Smooth muscle cell (in vitro differentiated cells): ENCODE measurements around the gene UBAC1. TPM values are rescaled to one million over a fixed set of nuclear protein-coding genes. Genes with fewer than 3 reads are reported as not detected.

Experiments
- DNase-seq: peaks from one replicate; lab custom pipeline; 2025; ENCODE audit not compliant: unreplicated experiment; lab: John Stamatoyannopoulos, UW
- H2AFZ ChIP-seq: fragments of 200-600 bp; sonication (generic); 2 replicates; pipeline ENCODE4 v1.6.0; 2016; ENCODE audit warnings: antibody characterized with exemption, low read depth, mild to moderate bottlenecking
- H3F3A ChIP-seq: fragments of 200-600 bp; sonication (generic); 2 replicates; pipeline ENCODE4 v1.6.0; 2017; ENCODE audit warnings: antibody characterized with exemption, low read depth
- H3K27ac ChIP-seq: fragments of 200-600 bp; sonication (generic); 2 replicates; pipeline ENCODE4 v1.5.1; 2016; ENCODE audit warnings: low read depth, mild to moderate bottlenecking
- H3K27me3 ChIP-seq: fragments of 200-600 bp; sonication (generic); 2 replicates; pipeline ENCODE4 v1.6.1; 2016; ENCODE audit warnings: low read depth, mild to moderate bottlenecking
- H3K36me3 ChIP-seq: fragments of 200-600 bp; sonication (generic); 2 replicates; pipeline ENCODE4 v1.5.1; 2016; ENCODE audit warnings: low read depth
- H3K4me1 ChIP-seq: fragments of 200-600 bp; sonication (generic); 2 replicates; pipeline ENCODE4 v1.5.1; 2016; ENCODE audit warnings: low read depth
- H3K4me2 ChIP-seq: fragments of 200-600 bp; sonication (generic); 2 replicates; pipeline ENCODE4 v1.6.0; 2016; ENCODE audit warnings: mild to moderate bottlenecking
- H3K4me3 ChIP-seq: fragments of 200-600 bp; sonication (generic); 2 replicates; pipeline ENCODE4 v1.5.1; 2016; ENCODE audit warnings: mild to moderate bottlenecking
- H3K79me2 ChIP-seq: fragments of 200-600 bp; sonication (generic); 2 replicates; pipeline ENCODE4 v1.6.0; 2016; ENCODE audit warnings: low read depth, mild to moderate bottlenecking
- H3K9ac ChIP-seq: fragments of 200-600 bp; sonication (generic); 2 replicates; pipeline ENCODE4 v1.6.0; 2016; ENCODE audit warnings: low read depth
- H3K9me3 ChIP-seq: fragments of 200-600 bp; sonication (generic); replicated peaks from 2 replicates; pipeline ENCODE4 v1.5.1; 2016; ENCODE audit warnings: low read depth
- H4K20me1 ChIP-seq: fragments of 200-600 bp; sonication (generic); 2 replicates; pipeline ENCODE4 v1.6.0; 2016; ENCODE audit warnings: low read depth
- CTCF ChIP-seq: fragments of 200-600 bp; sonication (generic); IDR thresholded peaks from 2 replicates; pipeline ENCODE4 v1.5.1; 2017; ENCODE audit warnings: borderline replicate concordance, mild to moderate bottlenecking, antibody characterized with exemption; ENCODE audit not compliant: insufficient read depth, poor library complexity, severe bottlenecking
- WGBS: methylation state at CpG from one replicate; pipeline ENCODE4 v1.1.7; 2016; ENCODE audit warnings: low lambda C conversion rate; 5-methylcytosine and 5-hydroxymethylcytosine counted together
- polyA plus RNA-seq: library from polyadenylated mRNA; unstranded; fragments of >200 nt; fragmentation: Nextera tagmentation; extraction: Ambion mirVana; gene quantifications from 2 replicates; pipeline ENCODE4 v1.2.1, GENCODE V29; 2016
- total RNA-seq: library from RNA; depleted of rRNA; stranded (reverse); fragments of >200 nt; gene quantifications from 2 replicates; pipeline ENCODE4 v1.2.3, GENCODE V29; 2014

Gene UBAC1
- total and polyA plus RNA-seq, 2 experiments from 2014 or later = 35.3 to 43.5 TPM

GRCh38 chr9:135931349-135931820, 29.8 kb downstream of the UBAC1 start:
- Histone ChIP-seq H3K4me1 (no peaks in the 10 kb centered on the region), H3K27me3 (no peaks in the 10 kb centered on the region), H3K9me3 (no peaks in the 10 kb centered on the region), H3K36me3 (peaks cover 5% of the 10 kb centered on the region), H3F3A (no peaks in the 10 kb centered on the region), H3K79me2 (no peaks in the 10 kb centered on the region), H3K4me2 (no peak overlapping the region), H3K4me3 (no peak overlapping the region), H2AFZ (no peak overlapping the region), H4K20me1 (peaks cover 36% of the 10 kb centered on the region), H3K27ac (no peak overlapping the region), H3K9ac (no peak overlapping the region)
- no peak for TF ChIP-seq CTCF
- DNase-seq = no peak
- 98% methylated on average over 31 of the region's 31 CpGs for WGBS

- Histone ChIP-seq H3K27ac (no peak overlapping the region), H3K4me3 (no peak overlapping the region), H3F3A (no peaks in the 10 kb centered on the region), H3K9ac (no peak overlapping the region), H3K36me3 (no peaks in the 10 kb centered on the region), H3K4me2 (no peak overlapping the region), H3K9me3 (no peaks in the 10 kb centered on the region), H3K4me1 (no peaks in the 10 kb centered on the region), H2AFZ (no peak overlapping the region), H3K79me2 (no peaks in the 10 kb centered on the region), H4K20me1 (peaks cover 38% of the 10 kb centered on the region), H3K27me3 (no peaks in the 10 kb centered on the region)
- WGBS = 96% methylated on average over 33 of the region's 33 CpGs
- DNase-seq = no peak
- TF ChIP-seq CTCF = no peak
Measured at GRCh38 chr9:135930446-135931345, 30.5 kb downstream of the UBAC1 start.

DNA sequence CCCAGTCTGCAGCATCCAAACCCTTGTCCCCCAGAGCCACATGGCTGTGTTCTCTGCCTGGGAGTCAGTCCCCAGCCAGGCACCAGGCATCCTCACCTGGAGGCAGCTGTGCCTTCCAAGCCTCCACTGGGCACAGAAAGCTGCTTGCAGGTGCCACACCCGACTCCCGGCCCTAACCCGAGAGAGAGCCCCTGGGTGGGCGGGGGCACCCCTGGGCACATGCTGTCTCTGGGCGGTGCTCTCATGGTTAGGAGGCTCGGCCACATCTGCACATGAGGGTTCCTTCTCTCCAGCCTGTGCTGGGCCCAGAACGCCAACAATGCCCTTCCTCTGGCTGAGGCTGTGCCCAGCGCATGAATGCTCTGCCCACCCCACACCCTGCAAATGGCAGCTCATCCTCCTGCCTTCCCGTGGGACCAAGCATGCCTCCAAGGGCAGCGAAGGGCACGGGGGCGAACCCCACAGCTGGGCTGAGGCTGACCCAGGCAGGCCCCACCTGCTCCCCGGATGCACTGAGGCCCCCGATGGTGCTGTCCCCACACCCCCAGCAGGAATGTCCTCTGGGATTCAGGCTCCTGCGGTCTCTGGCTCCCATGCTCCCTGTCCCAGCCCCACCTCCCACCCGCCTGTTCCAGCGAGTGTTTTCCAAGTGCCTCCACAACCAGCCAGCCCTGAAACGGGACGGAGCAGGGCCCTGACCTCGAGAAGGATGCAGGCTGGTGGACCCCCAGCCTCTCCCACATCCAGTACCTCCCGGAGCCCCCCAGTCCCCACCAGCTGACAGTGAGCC, 31.3 kb downstream of the UBAC1 start:
- Histone ChIP-seq H3K4me2 (no peak overlapping the region), H3K27me3 (no peaks in the 10 kb centered on the region), H2AFZ (no peak overlapping the region), H3K4me1 (no peaks in the 10 kb centered on the region), H3K4me3 (no peak overlapping the region), H3K79me2 (no peaks in the 10 kb centered on the region), H3K36me3 (no peaks in the 10 kb centered on the region), H4K20me1 (peaks cover 38% of the 10 kb centered on the region), H3K9me3 (no peaks in the 10 kb centered on the region), H3F3A (no peaks in the 10 kb centered on the region), H3K27ac (no peak overlapping the region), H3K9ac (no peak overlapping the region)
- DNase-seq = no peak
- 92% methylated on average over 21 of the region's 21 CpGs for WGBS
- TF ChIP-seq CTCF = no peak
